Measurements from ENCODE around the gene SLC1A1.
"Not testable (repeated sequence)": the region's sequence is repeated elsewhere in the genome, so short reads cannot be mapped to it uniquely, and the experiment has no call there.

The SLC1A1 gene

GRCh38 chr9:4581861-4582565 lies 91.7 kb downstream of the SLC1A1 start:
- DNase-seq: no peak

- no peak for DNase-seq
These were observed 92.7 kb downstream of the SLC1A1 start for GRCh38 chr9:4583001-4583400.

- DNase-seq: no peak
These were observed 94.4 kb downstream of the SLC1A1 start for GRCh38 chr9:4584636-4585035.

GRCh38 chr9:4585135-4585534 lies 94.9 kb downstream of the SLC1A1 start:
- no peak for DNase-seq

- DNase-seq: no peak
These were observed 98.5 kb downstream of the SLC1A1 start for GRCh38 chr9:4588721-4589120.

GRCh38 chr9:4590430-4591122 lies 100.3 kb downstream of the SLC1A1 start:
- no peak for DNase-seq

GRCh38 chr9:4591123-4591500 lies 100.8 kb downstream of the SLC1A1 start:
- no peak for DNase-seq

GRCh38 chr9:4592295-4592694 lies 102.0 kb downstream of the SLC1A1 start:
- no peak for DNase-seq

GRCh38 chr9:4592886-4593285 lies 102.6 kb downstream of the SLC1A1 start:
- DNase-seq: no peak

- DNase-seq: no peak
These were observed 104.3 kb downstream of the SLC1A1 start for GRCh38 chr9:4594545-4594944.

GRCh38 chr9:4594994-4595393 lies 104.7 kb downstream of the SLC1A1 start:
- no peak for DNase-seq

GRCh38 chr9:4596165-4596922 lies 106.1 kb downstream of the SLC1A1 start:
- DNase-seq: peak; percentile 29 to 34

- no peak for DNase-seq
These were observed 110.1 kb downstream of the SLC1A1 start for GRCh38 chr9:4600368-4600767.

GRCh38 chr9:4603830-4604229 lies 113.6 kb downstream of the SLC1A1 start:
- DNase-seq: no peak

GRCh38 chr9:4604678-4605095 lies 114.4 kb downstream of the SLC1A1 start:
- DNase-seq: peak; percentile 47 to 78

- not testable (repeated sequence) for DNase-seq
These were observed 115.8 kb downstream of the SLC1A1 start for GRCh38 chr9:4606033-4606432.

- no peak for DNase-seq
These were observed 124.4 kb downstream of the SLC1A1 start for GRCh38 chr9:4614627-4615026.

GRCh38 chr9:4615251-4615650 lies 125.0 kb downstream of the SLC1A1 start:
- no peak for DNase-seq

GRCh38 chr9:4615778-4616177 lies 125.5 kb downstream of the SLC1A1 start:
- DNase-seq: no peak

- DNase-seq: no peak
These were observed 127.5 kb downstream of the SLC1A1 start for GRCh38 chr9:4617752-4618151.

- no peak for DNase-seq
These were observed 128.4 kb downstream of the SLC1A1 start for GRCh38 chr9:4618700-4619099.

GRCh38 chr9:4620057-4620765 lies 129.9 kb downstream of the SLC1A1 start:
- DNase-seq: no peak

- DNase-seq: no peak
These were observed 130.8 kb downstream of the SLC1A1 start for GRCh38 chr9:4620881-4621555.

Data from activated CD4-positive, alpha-beta T cell treated with anti-CD3 and anti-CD28 coated beads for 4 hours (primary cell).